ENCODE data around the gene CDKN3.
"Not testable (repeated sequence)": the region's sequence is repeated elsewhere in the genome, so short reads cannot be mapped to it uniquely, and the experiment has no call there.

Gene CDKN3

DNA sequence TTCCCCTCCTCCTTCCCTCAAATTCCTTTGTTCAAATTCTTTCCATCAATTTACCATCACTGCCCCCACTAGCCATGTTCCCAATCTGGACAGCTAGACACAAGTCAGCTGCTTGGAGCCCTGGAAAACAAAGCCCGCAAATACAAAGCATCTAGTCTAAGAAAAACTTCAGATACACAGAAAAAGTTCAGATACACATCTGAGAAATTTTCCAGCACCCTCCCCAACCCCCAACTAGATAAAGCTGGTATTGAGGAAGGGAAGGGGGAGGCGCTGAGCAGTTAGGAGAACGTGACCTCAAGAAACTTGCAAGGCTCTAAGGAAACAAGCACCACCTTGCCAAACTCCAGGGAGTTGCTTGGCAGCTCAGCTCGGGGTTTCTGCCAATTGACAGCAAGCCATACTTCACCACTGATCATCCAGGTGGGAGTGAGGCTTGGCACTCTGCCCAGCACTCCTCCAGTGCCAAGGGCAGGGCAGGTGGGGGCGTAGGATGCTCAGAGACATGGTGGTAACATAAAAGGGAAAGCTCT, 49.4 kb downstream of the CDKN3 start:
- Mint-ChIP-seq H3K27me3 (peaks cover 16 to 18% of the 10 kb centered on the region in 2 donors), H3K36me3 (no peaks in the 10 kb centered on the region), H3K4me3 (no peak overlapping the region), H3K27ac (no peak overlapping the region), H3K4me1 (peaks cover 13 to 27% of the 10 kb centered on the region in 2 donors), H3K9me3 (peaks cover 0 to 3% of the 10 kb centered on the region in 2 donors)
- ATAC-seq (replicated peaks) (no peak), DNase-seq (no peak)

DNA sequence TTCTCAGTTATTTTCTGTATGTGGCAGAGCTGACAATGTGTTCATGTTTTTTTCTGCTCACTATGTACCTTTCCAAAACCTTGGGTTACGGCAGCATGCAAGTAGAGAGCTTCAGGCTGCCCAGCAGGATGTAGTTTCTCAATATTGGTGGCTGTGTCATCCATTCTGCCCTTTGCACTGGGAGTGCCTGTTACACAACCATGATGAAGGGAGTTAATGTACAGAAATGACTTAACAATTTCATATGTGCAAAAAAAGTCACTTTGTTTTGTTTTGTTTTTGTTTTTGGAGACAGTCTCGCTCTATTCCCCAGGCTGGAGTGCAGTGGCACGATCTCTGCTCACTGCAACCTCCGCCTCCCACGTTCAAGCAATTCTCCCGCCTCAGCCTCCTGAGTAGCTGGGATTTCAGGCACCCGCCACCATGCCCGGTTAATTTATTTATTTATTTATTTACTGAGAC, 50.5 kb downstream of the CDKN3 start:
- Mint-ChIP-seq H3K36me3 (no peaks in the 10 kb centered on the region), H3K9me3 (peaks cover 0 to 3% of the 10 kb centered on the region in 2 donors), H3K27me3 (peaks cover 16 to 18% of the 10 kb centered on the region in 2 donors), H3K4me1 (peaks cover 8 to 24% of the 10 kb centered on the region in 2 donors), H3K4me3 (no peak overlapping the region), H3K27ac (no peak overlapping the region)
- no peak for DNase-seq
- ATAC-seq (replicated peaks) = no peak

DNA sequence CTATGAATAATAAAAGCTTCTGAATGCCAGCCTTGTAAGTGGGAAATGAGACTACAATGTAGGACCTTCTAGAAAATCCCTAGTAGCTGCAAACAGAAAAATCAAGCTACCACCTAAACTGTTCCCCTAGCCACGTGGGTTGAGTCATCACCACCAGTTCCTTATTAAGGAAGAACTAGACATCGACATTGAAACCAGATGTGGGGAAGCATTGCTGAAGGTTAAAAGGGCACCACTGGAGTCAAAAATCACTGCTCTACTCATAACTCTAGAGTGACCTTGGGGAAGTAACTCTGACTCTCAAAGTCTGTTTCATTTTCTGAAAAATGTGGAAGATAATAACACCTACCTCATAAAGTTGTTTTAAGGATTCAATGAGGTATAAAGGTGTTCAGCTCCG, 53.7 kb downstream of the CDKN3 start:
- Mint-ChIP-seq H3K27ac (peak overlapping the region; percentile 11), H3K9me3 (peaks cover 0 to 3% of the 10 kb centered on the region in 2 donors), H3K36me3 (no peaks in the 10 kb centered on the region), H3K4me1 (peaks cover 8 to 30% of the 10 kb centered on the region in 2 donors), H3K4me3 (peak overlapping the region; percentile 12 to 42), H3K27me3 (peaks cover 16 to 18% of the 10 kb centered on the region in 2 donors)
- ATAC-seq (replicated peaks) = peak; percentile 98
- DNase-seq = peak; percentile 62

DNA sequence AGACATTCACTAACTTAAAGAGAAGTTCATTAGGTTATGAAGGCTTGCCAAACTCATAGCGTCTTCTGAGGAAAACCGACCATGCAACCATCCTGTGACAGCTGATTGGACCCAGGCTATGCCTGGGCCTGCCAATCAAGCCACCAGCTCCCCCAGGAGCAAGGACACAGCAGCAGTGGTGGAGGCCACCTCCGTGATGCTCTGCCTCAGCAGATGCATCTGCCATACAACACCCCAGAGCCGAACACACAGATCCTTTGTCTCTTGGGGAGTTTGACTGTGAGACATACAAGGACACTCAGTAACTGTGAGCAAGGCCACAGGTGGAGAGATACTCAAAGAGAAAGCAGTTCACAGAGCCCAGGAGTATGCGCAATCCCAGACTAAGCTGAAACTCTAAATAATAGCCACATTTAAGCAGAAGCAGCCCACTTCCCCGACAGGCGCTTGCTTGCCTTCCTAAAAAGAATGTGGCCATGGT, 54.4 kb downstream of the CDKN3 start:
- no peaks in the 10 kb centered on the region for H3K36me3 Mint-ChIP-seq
- DNase-seq (no peak), ATAC-seq (replicated peaks) (no peak)
- peaks cover 0 to 3% of the 10 kb centered on the region in 2 donors for H3K9me3 Mint-ChIP-seq
- H3K4me3 Mint-ChIP-seq = no peak overlapping the region
- H3K27ac Mint-ChIP-seq = peak overlapping the region; percentile 11
- peaks cover 12% of the 10 kb centered on the region in 2 donors for H3K27me3 Mint-ChIP-seq
- peaks cover 8 to 30% of the 10 kb centered on the region in 2 donors for H3K4me1 Mint-ChIP-seq

DNA sequence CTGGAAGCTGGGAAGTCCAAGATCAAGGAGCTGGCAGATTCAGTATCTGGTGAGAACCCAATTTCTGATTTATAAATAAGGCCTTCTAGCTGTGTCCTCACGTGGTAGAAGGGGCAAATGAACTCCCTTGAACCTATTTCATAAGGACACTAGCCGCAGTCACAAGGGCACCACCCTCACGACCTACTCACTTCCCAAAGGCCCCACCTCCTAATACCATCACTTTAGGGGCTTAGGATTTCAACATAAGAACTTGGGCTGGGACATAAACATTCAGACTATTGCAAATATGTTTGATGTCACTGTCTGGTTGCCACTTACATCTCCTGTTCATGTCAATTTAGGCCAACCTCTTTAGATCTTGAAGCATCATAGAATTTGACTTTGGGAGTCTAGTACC, 55.2 kb downstream of the CDKN3 start:
- Mint-ChIP-seq H3K4me3 (no peak overlapping the region), H3K36me3 (no peaks in the 10 kb centered on the region), H3K9me3 (peaks cover 0 to 3% of the 10 kb centered on the region in 2 donors), H3K27ac (no peak overlapping the region), H3K4me1 (peaks cover 8 to 30% of the 10 kb centered on the region in 2 donors), H3K27me3 (peaks cover 8 to 10% of the 10 kb centered on the region in 2 donors)
- DNase-seq = no peak
- ATAC-seq (replicated peaks) = no peak

DNA sequence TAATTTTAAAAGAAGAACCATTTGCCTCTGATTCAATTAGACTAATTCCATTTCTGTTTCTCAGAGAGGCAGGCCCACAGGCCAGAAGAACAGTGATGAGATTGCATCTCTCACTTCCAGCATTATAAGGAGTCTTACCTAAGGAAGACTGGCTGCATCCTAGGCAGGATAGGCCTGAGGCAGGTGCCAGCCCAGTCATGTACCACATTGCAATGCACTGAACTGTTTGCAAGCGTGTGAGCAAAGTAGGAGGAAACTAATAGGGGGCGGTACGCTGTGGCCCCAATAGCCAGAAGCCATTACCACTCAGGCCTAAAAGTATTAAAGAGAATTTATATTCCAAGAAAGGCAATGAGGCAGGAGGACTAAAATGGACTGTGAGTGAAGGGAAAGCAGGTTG, 56.4 kb downstream of the CDKN3 start:
- H3K4me1 Mint-ChIP-seq = peaks cover 8 to 31% of the 10 kb centered on the region in 2 donors
- no peak overlapping the region for H3K4me3 Mint-ChIP-seq
- DNase-seq (no peak), ATAC-seq (replicated peaks) (no peak)
- H3K27me3 Mint-ChIP-seq = peaks cover 8 to 10% of the 10 kb centered on the region in 2 donors
- no peak overlapping the region for H3K27ac Mint-ChIP-seq
- H3K9me3 Mint-ChIP-seq = peaks cover under 1 to 4% of the 10 kb centered on the region in 2 donors
- no peaks in the 10 kb centered on the region for H3K36me3 Mint-ChIP-seq

DNA sequence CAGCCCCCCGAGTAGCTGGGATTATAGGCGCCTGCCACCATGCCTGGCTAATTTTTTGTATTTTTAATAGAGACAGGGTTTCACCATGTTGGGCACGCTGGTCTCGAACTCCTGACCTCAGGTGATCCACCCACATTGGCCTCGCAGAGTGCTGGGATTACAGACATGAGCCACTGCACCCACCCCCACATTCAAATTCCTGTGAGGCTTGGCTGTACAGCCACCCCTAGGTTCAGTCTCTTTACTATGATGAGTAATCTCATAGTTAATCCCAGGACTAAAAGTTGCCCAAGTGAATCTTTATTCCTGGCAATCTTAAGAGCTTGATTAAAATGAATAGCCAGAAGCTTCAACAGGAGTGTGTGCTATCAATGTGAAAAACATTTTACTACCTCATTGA, 57.2 kb downstream of the CDKN3 start:
- DNase-seq; ATAC-seq (replicated peaks); H3K36me3 Mint-ChIP-seq; H3K4me3 Mint-ChIP-seq; H3K27ac Mint-ChIP-seq; H3K27me3 Mint-ChIP-seq; H3K9me3 Mint-ChIP-seq: not testable (repeated sequence)
- peaks cover 8 to 32% of the 10 kb centered on the region in 2 donors for H3K4me1 Mint-ChIP-seq

DNA sequence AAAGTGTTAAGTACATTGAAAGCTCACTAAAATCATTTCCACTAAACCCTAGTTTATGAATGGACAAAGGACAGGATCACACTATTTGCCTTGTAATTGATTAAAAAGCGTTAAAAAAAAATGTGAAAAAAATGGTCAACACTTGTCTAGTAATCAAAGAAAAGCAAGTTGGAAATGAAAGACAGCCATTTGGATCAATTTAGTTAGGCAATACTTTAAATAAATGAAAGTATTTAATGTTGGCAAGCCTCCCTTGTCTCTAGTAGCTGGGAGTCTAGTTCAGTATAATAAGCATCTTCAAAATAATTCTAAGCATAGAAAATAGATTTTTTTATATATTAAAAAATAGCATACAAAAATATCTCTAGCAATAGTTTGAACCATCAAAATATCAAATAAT, 58.6 kb downstream of the CDKN3 start:
- Mint-ChIP-seq H3K27me3 (no peaks in the 10 kb centered on the region), H3K27ac (peak overlapping the region; percentile 37), H3K4me3 (no peak overlapping the region), H3K4me1 (peaks cover 8 to 29% of the 10 kb centered on the region in 2 donors), H3K36me3 (peaks cover 8 to 18% of the 10 kb centered on the region in 2 donors), H3K9me3 (peaks cover 13 to 16% of the 10 kb centered on the region in 2 donors)
- no peak for DNase-seq
- no peak for ATAC-seq (replicated peaks)

DNA sequence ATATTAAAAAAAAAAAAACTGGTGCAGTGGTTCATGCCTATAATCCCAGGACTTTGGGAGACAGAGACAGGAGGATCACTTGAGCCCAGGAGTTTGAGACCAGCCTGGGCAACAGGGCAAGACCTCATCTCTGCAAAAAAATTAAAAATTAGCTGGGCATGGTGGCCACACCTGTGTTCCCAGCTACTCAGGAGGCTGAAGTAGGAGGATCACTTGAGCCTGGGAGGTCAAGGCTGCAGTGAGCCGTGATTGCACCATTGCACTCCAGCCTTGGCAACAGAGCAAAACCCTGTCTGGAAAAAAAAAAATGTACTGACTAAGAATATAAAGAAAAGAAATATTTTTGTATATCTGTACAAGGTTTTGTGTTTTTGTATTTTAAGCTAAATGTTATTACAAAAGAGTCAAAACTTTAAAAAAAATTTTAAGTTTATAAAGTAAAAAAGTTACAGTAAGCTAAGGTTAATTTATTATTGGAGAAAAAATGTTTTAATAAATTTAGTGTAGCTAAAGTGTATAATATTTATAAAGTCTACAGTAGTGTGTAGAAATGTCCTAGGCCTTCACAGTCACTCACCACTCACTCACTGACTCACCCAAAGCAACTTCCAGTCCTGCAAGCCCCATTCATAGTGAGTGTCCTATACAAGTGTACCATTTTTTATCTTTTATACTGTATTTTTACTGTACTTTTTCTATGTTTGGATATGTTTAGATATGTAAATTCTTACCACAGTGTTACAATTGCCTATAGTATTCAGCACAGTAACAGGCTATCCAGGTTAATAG, 60.2 kb downstream of the CDKN3 start:
- not testable (repeated sequence) for ATAC-seq (replicated peaks); H3K27me3 Mint-ChIP-seq; DNase-seq; H3K27ac Mint-ChIP-seq; H3K4me3 Mint-ChIP-seq
- peaks cover 10 to 18% of the 10 kb centered on the region in 2 donors for H3K36me3 Mint-ChIP-seq
- peaks cover 0 to 15% of the 10 kb centered on the region in 2 donors for H3K4me1 Mint-ChIP-seq
- peaks cover 11 to 16% of the 10 kb centered on the region in 2 donors for H3K9me3 Mint-ChIP-seq

DNA sequence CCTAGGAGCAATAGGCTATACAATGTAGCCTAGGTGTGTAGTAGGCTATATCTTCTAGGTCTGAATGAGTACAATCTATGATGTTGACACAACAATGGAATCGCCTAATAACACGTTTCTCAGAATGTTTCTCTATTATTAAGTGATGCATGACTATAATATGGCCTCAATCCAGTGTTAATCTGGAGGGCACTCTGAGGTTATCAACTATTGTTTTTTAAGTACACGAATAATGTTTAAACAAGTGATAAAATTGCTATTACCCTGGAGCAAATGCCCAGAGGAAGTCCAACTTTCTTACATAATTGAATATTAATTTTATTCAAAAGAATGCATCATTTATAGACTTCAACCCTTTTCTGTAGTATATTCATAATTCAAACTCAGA, 60.8 kb downstream of the CDKN3 start:
- no peak for DNase-seq
- H3K36me3 Mint-ChIP-seq = peaks cover 10 to 18% of the 10 kb centered on the region in 2 donors
- no peaks in the 10 kb centered on the region for H3K27me3 Mint-ChIP-seq
- H3K4me1 Mint-ChIP-seq = peaks cover 0 to 15% of the 10 kb centered on the region in 2 donors
- no peak for ATAC-seq (replicated peaks)
- no peak overlapping the region for H3K27ac Mint-ChIP-seq
- no peak overlapping the region for H3K4me3 Mint-ChIP-seq
- peaks cover 11 to 16% of the 10 kb centered on the region in 2 donors for H3K9me3 Mint-ChIP-seq

DNA sequence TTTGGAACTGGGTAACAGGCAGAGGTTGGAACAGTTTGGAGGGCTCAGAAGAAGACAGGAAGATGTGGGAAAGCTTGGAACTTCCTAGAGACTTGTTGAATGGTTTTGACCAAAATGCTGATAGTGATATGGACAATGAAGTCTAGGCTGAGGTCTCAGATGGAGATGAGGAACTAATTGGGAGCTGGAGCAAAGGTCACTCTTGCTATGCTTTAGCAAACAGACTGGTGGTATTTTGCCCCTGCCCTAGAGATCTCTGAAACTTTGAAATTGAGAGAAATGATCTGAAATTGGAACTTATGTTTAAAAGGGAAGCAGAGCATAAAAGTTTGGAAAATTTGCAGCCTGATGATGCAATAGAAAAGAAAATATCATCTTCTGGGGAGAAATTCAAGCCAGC, 61.7 kb downstream of the CDKN3 start:
- H3K27ac Mint-ChIP-seq; H3K27me3 Mint-ChIP-seq; H3K4me3 Mint-ChIP-seq; DNase-seq; ATAC-seq (replicated peaks): not testable (repeated sequence)
- Mint-ChIP-seq H3K36me3 (peaks cover 10 to 18% of the 10 kb centered on the region in 2 donors), H3K9me3 (peaks cover 11 to 16% of the 10 kb centered on the region in 2 donors), H3K4me1 (peaks cover 0 to 11% of the 10 kb centered on the region in 2 donors)

DNA sequence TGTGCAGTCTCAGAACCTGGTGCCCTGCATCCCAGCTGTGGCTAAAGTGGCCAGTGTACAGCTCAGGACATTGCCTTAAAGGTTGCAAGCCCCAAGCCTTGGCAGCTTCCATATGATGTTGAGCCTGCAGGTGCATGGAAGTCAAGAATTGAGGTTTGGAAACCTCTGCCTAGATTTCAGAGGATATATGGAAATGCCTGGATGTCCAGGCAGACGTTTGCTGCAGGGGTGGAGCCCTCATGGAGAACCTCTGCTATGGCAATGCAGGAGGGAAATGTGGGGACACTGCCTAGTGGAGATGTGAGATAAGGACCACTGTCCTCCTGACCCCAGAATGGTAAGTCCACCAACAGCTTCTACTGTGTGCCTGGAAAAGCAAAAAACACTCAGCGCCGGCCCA, 62.3 kb downstream of the CDKN3 start:
- H3K27me3 Mint-ChIP-seq = no peaks in the 10 kb centered on the region
- H3K9me3 Mint-ChIP-seq = peaks cover 11 to 16% of the 10 kb centered on the region in 2 donors
- H3K36me3 Mint-ChIP-seq = peaks cover 10 to 18% of the 10 kb centered on the region in 2 donors
- no peak overlapping the region for H3K27ac Mint-ChIP-seq
- ATAC-seq (replicated peaks) = no peak
- peaks cover 0 to 10% of the 10 kb centered on the region in 2 donors for H3K4me1 Mint-ChIP-seq
- DNase-seq = no peak
- H3K4me3 Mint-ChIP-seq = no peak overlapping the region

DNA sequence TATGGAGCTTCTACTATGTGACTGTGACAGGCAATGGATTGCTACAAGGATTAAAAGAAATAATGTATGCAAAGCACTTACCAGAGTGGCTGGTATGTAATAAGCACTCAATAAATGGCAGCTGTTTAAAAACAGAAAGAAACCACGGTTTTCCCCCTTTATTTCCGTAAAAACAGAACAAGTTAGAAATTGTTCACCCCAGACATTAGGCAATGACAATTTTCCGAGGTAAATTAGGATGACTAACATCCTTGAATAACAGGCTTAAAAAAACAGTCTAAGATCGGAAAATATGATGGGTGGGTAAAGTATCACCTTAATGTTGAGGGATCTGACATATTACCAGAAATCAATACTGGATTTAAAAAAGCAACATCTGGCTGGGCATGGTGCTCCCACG, 65.2 kb downstream of the CDKN3 start:
- H3K27ac Mint-ChIP-seq = no peak overlapping the region
- DNase-seq = no peak
- peaks cover 11 to 20% of the 10 kb centered on the region in 2 donors for H3K9me3 Mint-ChIP-seq

DNA sequence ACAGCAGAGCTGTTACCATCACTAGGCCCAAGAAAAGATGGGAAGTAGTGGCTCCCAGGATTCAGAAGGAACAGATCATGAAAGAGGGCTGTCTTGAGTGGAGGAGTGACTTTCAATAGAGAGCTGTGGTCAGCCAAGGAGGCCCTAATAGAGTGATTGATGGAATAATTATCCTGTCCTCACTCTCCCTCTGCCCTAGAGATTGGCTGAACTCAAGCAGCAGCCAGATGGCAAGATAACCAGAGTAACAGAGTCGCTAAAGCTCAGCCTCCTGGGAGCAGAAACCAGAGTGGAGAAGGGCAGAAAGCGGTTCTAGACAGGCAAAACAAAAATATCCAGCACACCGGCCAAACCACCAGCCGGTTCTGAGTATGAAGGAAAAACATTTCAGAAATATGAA, 68.8 kb downstream of the CDKN3 start:
- peaks cover 22 to 37% of the 10 kb centered on the region in 2 donors for H3K36me3 Mint-ChIP-seq
- H3K27me3 Mint-ChIP-seq = no peaks in the 10 kb centered on the region
- no peak for ATAC-seq (replicated peaks)

More for the DNA sequence above, 65.2 kb downstream of the CDKN3 start:
- H3K4me3 Mint-ChIP-seq = no peak overlapping the region
- H3K4me1 Mint-ChIP-seq = peaks cover 0 to 10% of the 10 kb centered on the region in 2 donors
- no peak for ATAC-seq (replicated peaks)
- H3K27me3 Mint-ChIP-seq = no peaks in the 10 kb centered on the region
- peaks cover 16 to 27% of the 10 kb centered on the region in 2 donors for H3K36me3 Mint-ChIP-seq

More for the DNA sequence above, 68.8 kb downstream of the CDKN3 start:
- Mint-ChIP-seq H3K4me3 (no peak overlapping the region), H3K27ac (peak overlapping the region; percentile 37), H3K4me1 (no peaks in the 10 kb centered on the region), H3K9me3 (peaks cover 8 to 10% of the 10 kb centered on the region in 2 donors)
- no peak for DNase-seq
